Central memory CD8-positive, alpha-beta T cell (primary cell): ENCODE data around the gene AGGF1.
"Not testable (repeated sequence)": the region's sequence is repeated elsewhere in the genome, so short reads cannot be mapped to it uniquely, and the experiment has no call there.

Source experiments
- ATAC-seq: fragments of 150-1000 bp; cut with Tn5 transposase; replicated peaks from 2 replicates; pipeline ENCODE4 v1.10.0; 2022; ENCODE audit warnings: mild to moderate bottlenecking, moderate FRiP score, moderate number of reproducible peaks; ENCODE audit not compliant: poor library complexity, severe bottlenecking; ENCODE audit errors: extremely low read depth
- DNase-seq, 2 donors: peaks; one replicate each; pipeline ENCODE4 v3.0.0; 2021; ENCODE audit warnings: low spot score in 2 of 2
- H3K27ac Mint-ChIP-seq: one replicate; pipeline ENCODE4 v1.8.0; 2022; ENCODE audit warnings: low read depth, mild to moderate bottlenecking, moderate library complexity, mixed read lengths
- H3K27me3 Mint-ChIP-seq: one replicate; pipeline ENCODE4 v1.8.0; 2022; ENCODE audit warnings: mixed read lengths
- H3K36me3 Mint-ChIP-seq: one replicate; pipeline ENCODE4 v1.8.0; 2022; ENCODE audit warnings: mild to moderate bottlenecking, moderate library complexity, mixed read lengths; ENCODE audit not compliant: insufficient read depth
- H3K4me1 Mint-ChIP-seq: one replicate; pipeline ENCODE4 v1.8.0; 2022; ENCODE audit warnings: mixed read lengths
- H3K4me3 Mint-ChIP-seq: one replicate; pipeline ENCODE4 v1.8.0; 2022; ENCODE audit warnings: mild to moderate bottlenecking, moderate library complexity, mixed read lengths
- H3K9me3 Mint-ChIP-seq: one replicate; pipeline ENCODE4 v1.8.0; 2022; ENCODE audit warnings: mixed read lengths

Gene AGGF1

DNA sequence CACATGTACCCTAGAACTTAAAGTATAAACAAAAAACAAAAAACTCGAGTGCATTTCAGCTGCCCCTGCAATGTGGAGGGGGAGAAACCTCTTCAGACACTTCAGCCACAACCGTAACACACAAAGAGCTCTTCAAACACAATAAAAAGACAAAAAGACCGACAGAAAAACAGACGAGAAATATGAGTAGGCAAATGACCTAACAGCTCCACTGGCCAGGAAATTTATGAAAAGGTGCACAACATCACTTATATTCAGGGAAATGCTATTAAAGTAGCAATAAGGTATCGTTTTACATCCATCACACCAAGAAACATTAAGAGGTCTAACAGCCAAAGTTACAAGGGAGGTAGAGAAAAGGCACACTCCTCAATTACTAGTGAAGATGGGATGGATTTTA, 50.7 kb downstream of the AGGF1 start:
- no peak overlapping the region for H3K27ac Mint-ChIP-seq
- H3K4me1 Mint-ChIP-seq, result peaks cover 6% of the 10 kb centered on the region
- no peak for ATAC-seq
- H3K27me3 Mint-ChIP-seq, result no peaks in the 10 kb centered on the region
- DNase-seq, result no peak
- peaks cover 2% of the 10 kb centered on the region for H3K36me3 Mint-ChIP-seq
- no peak overlapping the region for H3K4me3 Mint-ChIP-seq
- no peaks in the 10 kb centered on the region for H3K9me3 Mint-ChIP-seq

GRCh38 chr5:77082280-77082679, 52.1 kb downstream of the AGGF1 start:
- Mint-ChIP-seq H3K27ac (no peak overlapping the region), H3K9me3 (no peaks in the 10 kb centered on the region), H3K4me1 (peaks cover 11% of the 10 kb centered on the region), H3K27me3 (no peaks in the 10 kb centered on the region), H3K36me3 (peaks cover 4% of the 10 kb centered on the region), H3K4me3 (no peak overlapping the region)
- ATAC-seq (no peak), DNase-seq (no peak)

- Mint-ChIP-seq H3K4me1 (peaks cover 16% of the 10 kb centered on the region), H3K36me3 (peaks cover 4% of the 10 kb centered on the region), H3K27me3 (no peaks in the 10 kb centered on the region), H3K9me3 (no peaks in the 10 kb centered on the region), H3K27ac (no peak overlapping the region), H3K4me3 (no peak overlapping the region)
- no peak for DNase-seq
- ATAC-seq, result no peak
These were observed 52.9 kb downstream of the AGGF1 start for GRCh38 chr5:77083088-77083487.

DNA sequence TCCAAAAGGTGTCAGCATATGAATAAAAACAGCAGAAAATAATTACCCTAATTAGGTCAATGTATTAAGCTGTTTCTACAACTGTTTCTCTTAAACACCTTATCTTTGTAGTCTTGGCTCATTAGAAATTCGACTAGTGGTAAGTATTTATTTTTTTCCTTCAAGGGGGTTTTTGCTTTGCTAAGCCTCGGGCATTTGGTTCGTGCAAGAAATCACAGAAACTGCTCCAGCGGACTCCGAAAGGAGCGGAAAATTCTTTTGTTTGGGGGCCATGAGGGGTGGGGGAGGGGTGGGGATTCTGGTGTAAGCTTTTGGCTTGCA, 56.1 kb downstream of the AGGF1 start:
- DNase-seq, result no peak
- ATAC-seq, result no peak

GRCh38 chr5:77086689-77087483, 56.7 kb downstream of the AGGF1 start, which contains the start of gene ZBED3:
Gene ZBED3, minus strand, starts transcription at chr5:77087285. Its CDS starts 9,407 bp downstream, at chr5:77077878.
- Mint-ChIP-seq H3K27ac (peak within 1 kb of the TSS; percentile 35), H3K4me3 (peak within 1 kb of the TSS; percentile 83), H3K4me1 (peaks cover 16% of the 10 kb centered on the region), H3K9me3 (no peaks in the 10 kb centered on the region), H3K27me3 (peaks cover 20% of the 10 kb centered on the region), H3K36me3 (peaks cover 4% of the 10 kb centered on the region)
- peak; percentile 29 to 35 for DNase-seq
- ATAC-seq, result peak; percentile 83

More for the DNA sequence above, 56.1 kb downstream of the AGGF1 start:
- H3K4me1 Mint-ChIP-seq, result peaks cover 16% of the 10 kb centered on the region
- peaks cover 4% of the 10 kb centered on the region for H3K36me3 Mint-ChIP-seq
- peaks cover 20% of the 10 kb centered on the region for H3K27me3 Mint-ChIP-seq
- peak overlapping the region; percentile 83 for H3K4me3 Mint-ChIP-seq
- H3K9me3 Mint-ChIP-seq, result no peaks in the 10 kb centered on the region
- H3K27ac Mint-ChIP-seq, result peak overlapping the region; percentile 35

GRCh38 chr5:77087484-77088261, 57.5 kb downstream of the AGGF1 start:
- peak overlapping the region; percentile 83 for H3K4me3 Mint-ChIP-seq
- no peak for ATAC-seq
- peaks cover 4% of the 10 kb centered on the region for H3K36me3 Mint-ChIP-seq
- H3K9me3 Mint-ChIP-seq, result no peaks in the 10 kb centered on the region
- no peak for DNase-seq
- peaks cover 20% of the 10 kb centered on the region for H3K27me3 Mint-ChIP-seq
- H3K4me1 Mint-ChIP-seq, result peaks cover 16% of the 10 kb centered on the region
- no peak overlapping the region for H3K27ac Mint-ChIP-seq

GRCh38 chr5:77095189-77095588, 65.0 kb downstream of the AGGF1 start:
- H3K4me3 Mint-ChIP-seq, result no peak overlapping the region
- no peaks in the 10 kb centered on the region for H3K9me3 Mint-ChIP-seq
- no peak for DNase-seq
- H3K4me1 Mint-ChIP-seq, result no peaks in the 10 kb centered on the region
- H3K27ac Mint-ChIP-seq, result no peak overlapping the region
- no peak for ATAC-seq
- H3K36me3 Mint-ChIP-seq, result no peaks in the 10 kb centered on the region
- H3K27me3 Mint-ChIP-seq, result peaks cover 29% of the 10 kb centered on the region

GRCh38 chr5:77101298-77101697, 71.1 kb downstream of the AGGF1 start:
- H3K27ac Mint-ChIP-seq, result no peak overlapping the region
- DNase-seq, result no peak
- H3K9me3 Mint-ChIP-seq, result no peaks in the 10 kb centered on the region
- no peak overlapping the region for H3K4me3 Mint-ChIP-seq
- H3K4me1 Mint-ChIP-seq, result no peaks in the 10 kb centered on the region
- peaks cover 1% of the 10 kb centered on the region for H3K36me3 Mint-ChIP-seq
- H3K27me3 Mint-ChIP-seq, result peaks cover 5% of the 10 kb centered on the region
- no peak for ATAC-seq

DNA sequence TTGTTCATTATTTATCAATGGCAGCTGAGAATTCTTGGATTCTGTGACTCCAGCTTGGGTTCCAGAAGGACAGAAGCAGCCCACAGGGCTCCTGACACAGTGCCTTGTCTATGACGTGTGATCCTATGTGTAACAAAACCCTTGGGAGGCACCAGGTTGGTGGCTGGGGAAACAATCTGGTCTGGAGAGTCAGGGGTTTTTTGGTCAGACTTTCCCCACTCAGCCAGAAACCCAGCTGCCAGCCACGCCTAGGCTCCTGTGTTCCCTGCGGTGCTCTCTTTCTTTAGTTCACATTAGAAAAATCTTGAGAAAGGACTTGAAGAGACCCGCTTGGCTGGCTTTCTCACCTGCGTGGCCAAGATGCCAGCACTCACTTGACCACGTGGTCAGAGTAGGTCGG, 72.3 kb downstream of the AGGF1 start:
- no peak overlapping the region for H3K27ac Mint-ChIP-seq
- no peaks in the 10 kb centered on the region for H3K9me3 Mint-ChIP-seq

DNA sequence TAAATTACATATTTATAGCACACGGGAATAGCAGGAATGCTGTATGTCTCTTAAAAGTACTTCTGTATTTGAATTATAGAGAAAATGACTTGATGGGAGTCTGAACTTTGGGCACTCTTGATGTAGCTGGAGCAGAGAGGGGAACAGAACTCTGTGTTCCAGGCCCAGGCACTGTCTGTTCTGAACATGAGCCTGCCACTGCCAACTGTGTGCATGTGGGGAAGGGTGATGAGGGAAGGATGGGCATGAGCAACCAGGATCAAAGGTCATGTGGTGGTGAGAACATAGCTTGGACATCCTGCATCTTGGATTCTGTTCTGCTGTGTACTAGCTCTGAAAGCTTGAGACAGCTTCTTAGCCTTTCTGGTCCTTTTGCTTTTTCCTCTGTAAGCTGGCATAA, 73.3 kb downstream of the AGGF1 start:
- H3K4me1 Mint-ChIP-seq, result no peaks in the 10 kb centered on the region
- peaks cover 1% of the 10 kb centered on the region for H3K36me3 Mint-ChIP-seq
- no peaks in the 10 kb centered on the region for H3K27me3 Mint-ChIP-seq
- no peaks in the 10 kb centered on the region for H3K9me3 Mint-ChIP-seq
- no peak overlapping the region for H3K4me3 Mint-ChIP-seq
- ATAC-seq (no peak), DNase-seq (no peak)
- H3K27ac Mint-ChIP-seq, result no peak overlapping the region

More for the DNA sequence above, 72.3 kb downstream of the AGGF1 start:
- no peaks in the 10 kb centered on the region for H3K4me1 Mint-ChIP-seq
- H3K4me3 Mint-ChIP-seq, result no peak overlapping the region
- DNase-seq (no peak), ATAC-seq (no peak)
- H3K36me3 Mint-ChIP-seq, result peaks cover 1% of the 10 kb centered on the region
- no peaks in the 10 kb centered on the region for H3K27me3 Mint-ChIP-seq

GRCh38 chr5:77104813-77105212, 74.6 kb downstream of the AGGF1 start:
- ATAC-seq, result no peak

GRCh38 chr5:77107035-77107434, 76.8 kb downstream of the AGGF1 start:
- H3K4me3 Mint-ChIP-seq, ATAC-seq, DNase-seq, H3K4me1 Mint-ChIP-seq, H3K27me3 Mint-ChIP-seq, H3K27ac Mint-ChIP-seq, H3K36me3 Mint-ChIP-seq, H3K9me3 Mint-ChIP-seq: not testable (repeated sequence)

More at GRCh38 chr5:77104813-77105212, 74.6 kb downstream of the AGGF1 start:
- no peaks in the 10 kb centered on the region for H3K9me3 Mint-ChIP-seq
- DNase-seq, result no peak
- H3K4me1 Mint-ChIP-seq, result no peaks in the 10 kb centered on the region
- no peak overlapping the region for H3K27ac Mint-ChIP-seq
- no peak overlapping the region for H3K4me3 Mint-ChIP-seq
- H3K27me3 Mint-ChIP-seq, result no peaks in the 10 kb centered on the region
- peaks cover 1% of the 10 kb centered on the region for H3K36me3 Mint-ChIP-seq
